Hematopoietic multipotent progenitor cell treated with erythropoietin and hydrocortisone succinate and interleukin-3 and kit ligand, for 8 days (in vitro differentiated cells): ENCODE measurements around the gene GDF10.

Source experiments
- DNase-seq: peaks from one replicate; pipeline ENCODE4 v3.0.0-alpha.2; 2015

Gene GDF10

DNA sequence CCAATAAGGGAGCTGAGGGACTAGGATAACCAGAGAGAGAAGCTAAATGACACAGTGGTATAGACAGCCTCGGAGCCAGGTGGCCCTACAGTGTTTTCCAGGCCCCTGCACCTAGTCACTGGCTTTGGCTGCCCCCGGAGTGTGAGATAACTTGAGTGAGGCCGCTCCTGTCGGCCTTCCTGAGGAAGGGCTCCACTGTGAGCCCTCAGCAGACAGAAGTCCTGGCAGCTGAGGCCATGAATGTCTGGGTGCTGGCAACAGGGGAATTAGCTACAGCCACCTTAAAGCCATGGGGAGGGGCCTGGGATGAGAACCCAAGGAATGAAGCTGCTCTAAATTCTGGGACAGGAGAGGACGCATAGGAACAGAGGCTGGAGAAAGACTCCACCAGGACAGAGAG lies 4.6 kb upstream of the GDF10 start:
- DNase-seq, result no peak

DNA sequence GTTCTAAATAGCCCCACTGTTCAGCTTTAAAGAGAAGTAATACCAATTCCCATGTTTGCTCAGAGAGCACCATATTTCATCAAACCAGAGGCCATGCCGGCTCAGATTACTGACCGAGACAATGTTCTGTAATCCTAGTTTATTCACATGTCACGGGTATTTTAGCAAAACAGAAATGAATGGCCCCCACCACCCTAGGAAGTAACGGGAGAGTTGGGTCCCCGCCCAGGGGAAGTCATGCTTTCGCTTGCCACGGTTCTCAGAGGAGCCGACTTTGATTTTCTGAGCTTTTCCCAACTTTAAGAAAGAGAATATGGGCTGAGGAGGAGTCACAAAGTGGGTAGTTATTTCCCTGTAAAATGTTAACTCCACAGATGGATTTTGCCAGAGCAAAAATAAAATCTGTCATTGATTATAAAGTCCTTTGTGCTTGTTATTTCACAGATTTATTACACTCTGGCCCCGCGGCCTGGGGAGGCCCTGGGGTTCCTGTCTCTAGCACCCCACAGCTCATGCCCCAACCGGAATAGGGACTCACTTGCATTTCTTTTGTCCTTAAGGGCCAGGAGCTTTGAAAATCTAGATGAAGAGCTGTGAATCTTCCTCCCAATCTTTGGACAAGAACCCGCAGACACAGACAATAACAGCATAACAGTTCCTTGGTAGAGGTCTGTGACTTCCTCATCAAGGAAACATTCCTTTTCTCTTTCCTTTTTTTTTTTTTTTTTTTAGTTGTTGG lies 3.7 kb upstream of the GDF10 start:
- DNase-seq, result no peak

DNA sequence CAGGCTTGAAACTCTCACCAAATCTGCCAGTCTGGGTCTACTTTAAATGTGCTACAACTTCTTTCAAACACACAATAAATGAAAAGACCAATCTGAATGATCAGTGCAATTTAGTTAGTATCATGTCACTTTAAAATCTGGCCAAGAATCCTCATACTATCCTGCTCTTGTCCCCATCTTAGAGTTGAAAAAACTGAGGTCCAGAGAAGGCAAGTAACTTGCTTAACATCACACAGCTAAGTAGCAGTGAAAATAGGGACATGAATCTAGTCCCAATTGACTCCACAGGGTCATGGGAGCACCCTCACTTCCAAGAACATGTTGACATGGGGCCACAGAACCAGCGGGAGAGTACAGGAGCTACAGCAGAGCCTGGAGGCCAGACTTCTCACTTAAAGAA lies 3.1 kb upstream of the GDF10 start:
- DNase-seq, result no peak

DNA sequence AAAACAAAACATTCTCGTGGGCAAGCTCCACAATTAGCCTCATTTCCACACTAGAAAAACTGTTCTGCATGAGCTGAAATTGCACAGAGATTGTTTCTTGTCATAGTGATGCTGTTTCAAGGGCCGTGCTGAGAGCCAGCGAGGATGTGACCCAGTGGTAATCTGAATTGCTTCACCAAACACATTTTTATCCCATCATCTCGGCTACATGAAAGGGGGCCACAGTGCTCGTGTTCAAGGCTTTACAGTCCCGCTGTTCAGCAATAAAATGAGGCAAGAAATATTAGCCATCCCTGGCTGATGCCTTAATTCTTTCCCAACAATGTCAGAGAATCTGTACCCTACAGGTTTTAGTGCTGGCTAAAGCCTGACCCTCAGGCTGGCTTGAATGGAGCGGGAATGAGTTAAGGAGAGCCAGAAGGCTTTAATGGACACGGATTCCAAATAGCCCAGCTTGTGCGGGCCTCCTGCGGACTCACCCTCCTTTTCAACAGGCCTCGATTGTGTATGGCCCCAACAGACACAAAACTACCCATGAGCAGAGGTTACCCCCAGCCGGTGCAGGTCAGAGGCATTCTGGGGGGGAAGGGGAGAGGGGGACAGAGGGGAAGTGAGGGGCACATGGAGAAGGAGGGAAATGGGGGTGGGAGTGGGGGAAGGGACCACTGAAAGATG lies 2.0 kb upstream of the GDF10 start:
- DNase-seq, result no peak

DNA sequence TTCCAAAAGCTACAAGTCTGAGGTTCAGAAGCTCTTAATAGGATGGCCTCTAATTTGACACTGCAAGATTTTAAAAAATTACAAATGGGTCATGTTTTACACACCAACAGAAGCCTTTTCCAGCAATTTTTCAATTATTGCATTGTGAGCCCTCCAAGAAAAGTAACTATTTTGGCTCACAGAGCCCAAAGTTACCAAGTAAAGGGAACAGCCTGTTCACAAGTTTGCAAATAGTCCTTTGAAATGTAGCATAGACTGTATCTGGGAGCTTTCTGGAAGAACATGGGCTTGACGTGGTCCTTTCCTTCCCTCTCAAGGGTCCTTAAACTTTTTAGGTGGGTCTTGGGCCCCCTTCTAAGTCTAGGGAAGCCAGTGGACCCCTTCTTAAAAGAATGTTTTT lies 1.3 kb upstream of the GDF10 start:
- no peak for DNase-seq

DNA sequence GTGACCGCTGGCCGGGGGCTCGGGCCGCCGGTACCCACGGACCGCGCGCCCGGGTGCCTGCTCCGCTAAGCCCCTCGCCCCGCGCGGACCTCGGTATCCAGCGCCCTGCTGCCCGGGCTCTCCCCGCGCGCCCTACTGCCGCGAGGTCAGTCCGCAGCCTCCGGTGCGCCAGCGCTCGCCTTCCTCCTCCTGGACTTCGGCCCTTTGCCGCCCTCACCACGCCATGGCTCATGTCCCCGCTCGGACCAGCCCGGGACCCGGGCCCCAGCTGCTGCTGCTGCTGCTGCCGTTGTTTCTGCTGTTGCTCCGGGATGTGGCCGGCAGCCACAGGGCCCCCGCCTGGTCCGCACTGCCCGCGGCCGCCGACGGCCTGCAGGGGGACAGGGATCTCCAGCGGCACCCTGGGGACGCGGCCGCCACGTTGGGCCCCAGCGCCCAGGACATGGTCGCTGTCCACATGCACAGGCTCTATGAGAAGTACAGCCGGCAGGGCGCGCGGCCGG lies 483 bp downstream of the GDF10 start:
- no peak for DNase-seq

DNA sequence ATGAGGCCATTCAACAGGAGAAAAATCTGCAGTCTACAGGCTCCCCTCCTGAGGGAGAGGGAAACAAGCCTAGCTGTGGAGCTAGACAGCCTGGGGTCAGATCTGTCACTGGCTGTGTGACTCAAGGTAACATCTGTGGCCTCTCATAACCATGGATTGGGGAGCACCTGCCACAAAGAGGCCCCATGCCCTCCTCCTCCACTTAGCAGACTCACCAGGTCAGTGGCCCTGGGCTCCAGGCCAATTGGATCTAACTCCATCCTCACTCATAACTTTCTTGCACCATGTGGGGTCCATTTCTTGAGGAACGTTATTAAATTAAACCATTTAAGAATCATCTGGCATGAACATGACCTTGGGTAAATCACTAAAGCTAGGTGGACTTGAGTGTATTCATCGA lies 1.8 kb downstream of the GDF10 start:
- no peak for DNase-seq

DNA sequence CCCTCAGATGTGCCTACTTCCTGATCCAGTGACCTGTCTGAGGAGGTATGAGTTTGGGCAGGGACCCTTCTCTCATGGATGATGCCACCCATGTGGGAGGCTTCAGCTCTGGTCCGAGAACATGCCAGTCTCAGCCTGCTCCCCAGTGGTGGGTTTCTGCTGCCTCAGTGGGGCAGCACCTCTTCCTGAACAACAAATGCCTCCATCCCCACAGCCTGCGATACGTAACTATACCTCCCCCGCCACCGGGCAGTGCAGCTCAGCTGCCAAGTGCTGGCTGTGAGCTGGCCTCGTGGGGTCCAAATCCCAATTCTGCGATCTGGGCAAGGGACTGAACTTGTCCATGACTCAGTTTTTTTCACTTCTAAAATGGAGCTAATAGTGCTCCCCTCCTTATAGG lies 3.1 kb downstream of the GDF10 start:
- no peak for DNase-seq

DNA sequence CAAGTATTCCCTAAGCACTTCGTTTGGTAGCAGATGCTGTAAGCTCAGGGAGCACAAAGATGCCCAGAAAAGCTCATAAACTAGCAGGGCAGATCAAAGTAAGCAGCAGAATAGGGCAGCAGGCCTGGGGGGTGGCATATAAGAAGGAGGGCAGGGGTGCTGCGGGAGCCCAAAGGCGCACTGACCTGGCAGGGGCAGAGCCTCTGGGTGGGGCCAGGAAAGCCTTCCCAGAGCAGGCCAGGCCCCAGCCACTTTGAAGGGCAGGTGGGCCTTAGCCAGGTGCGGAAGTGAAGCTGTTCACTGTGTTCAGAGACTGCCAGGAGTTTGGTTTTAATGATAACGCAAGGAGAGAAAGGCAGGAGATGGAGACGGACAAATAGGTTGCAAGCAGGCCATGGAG lies 3.9 kb downstream of the GDF10 start:
- DNase-seq, result no peak

DNA sequence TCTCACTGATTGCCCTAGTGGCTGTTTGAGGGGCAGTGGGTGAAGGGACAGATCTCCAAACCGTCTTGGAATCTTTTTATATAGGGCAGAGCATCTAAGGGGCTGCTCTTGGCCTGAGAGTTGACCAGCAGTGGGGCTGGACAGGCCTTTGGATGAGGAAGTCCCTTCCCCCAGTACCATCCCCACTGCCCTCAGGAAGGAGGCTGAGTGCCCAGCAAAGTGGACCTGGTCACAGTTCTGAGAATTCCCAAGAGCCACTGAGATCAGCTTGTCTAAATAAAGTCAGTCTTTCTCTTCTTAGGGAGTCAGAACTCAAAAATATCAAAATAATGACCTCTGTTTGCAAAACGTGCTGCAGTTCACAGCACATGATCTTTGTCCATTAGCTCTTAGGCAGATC lies 5.6 kb downstream of the GDF10 start:
- DNase-seq, result no peak

DNA sequence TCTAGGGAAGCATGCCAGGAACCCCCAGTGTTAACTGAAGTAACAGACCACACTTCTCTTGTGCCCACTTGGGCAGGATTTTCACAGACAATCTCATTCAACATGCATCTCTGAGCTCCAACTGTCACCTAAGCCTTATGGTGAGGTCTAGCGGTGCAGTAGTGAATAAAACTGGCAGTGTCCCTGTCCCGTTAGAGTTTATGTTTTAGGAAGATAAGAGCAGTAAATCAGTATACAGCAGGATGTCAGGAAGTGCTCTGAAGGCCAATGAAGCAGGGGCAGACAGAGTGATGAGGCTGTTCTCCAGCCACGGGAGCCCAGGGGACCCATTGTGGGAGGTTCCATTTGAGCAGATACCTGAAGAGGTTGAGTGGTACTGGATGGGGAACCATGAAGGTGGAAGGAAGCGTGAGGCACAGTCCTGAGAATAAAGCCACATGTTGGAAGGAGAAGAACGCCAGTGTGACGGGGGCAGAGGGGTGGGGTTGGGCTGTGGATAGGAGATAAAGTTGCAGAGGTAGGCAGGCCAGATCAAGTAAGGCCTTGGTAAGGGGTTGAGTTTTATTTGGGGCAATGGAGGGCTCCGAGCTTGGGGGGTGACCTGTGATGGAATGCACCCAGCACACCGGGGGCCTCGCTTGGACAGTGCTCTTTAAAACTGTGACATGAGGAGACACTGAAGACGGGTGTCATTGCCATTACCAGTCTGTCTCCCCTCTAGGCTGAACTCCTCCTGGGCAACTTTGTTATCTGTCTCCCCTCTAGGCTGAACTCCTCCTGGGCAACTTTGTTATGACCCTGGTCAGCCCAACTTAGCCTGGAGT lies 6.6 kb downstream of the GDF10 start:
- DNase-seq, result peak; percentile 91

DNA sequence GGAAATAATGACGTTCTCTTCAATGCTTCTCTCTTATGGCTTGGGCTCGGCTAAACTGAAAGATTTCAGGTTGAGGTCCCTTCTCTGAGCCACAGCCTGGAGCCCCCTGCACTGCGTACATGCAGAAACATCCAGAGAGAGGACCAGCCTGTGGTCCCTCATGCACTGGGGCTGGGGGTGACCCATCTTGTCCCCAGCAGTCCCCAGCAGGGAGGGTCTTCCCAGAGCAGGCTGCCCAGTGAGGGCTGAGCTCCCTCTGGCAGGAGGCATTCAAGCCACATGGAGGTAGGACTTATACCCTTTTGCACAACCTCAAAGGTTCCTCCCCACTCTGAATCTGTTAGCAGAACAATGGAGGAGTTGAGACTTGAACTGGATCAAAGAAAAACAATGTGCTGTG lies 7.4 kb downstream of the GDF10 start:
- no peak for DNase-seq

DNA sequence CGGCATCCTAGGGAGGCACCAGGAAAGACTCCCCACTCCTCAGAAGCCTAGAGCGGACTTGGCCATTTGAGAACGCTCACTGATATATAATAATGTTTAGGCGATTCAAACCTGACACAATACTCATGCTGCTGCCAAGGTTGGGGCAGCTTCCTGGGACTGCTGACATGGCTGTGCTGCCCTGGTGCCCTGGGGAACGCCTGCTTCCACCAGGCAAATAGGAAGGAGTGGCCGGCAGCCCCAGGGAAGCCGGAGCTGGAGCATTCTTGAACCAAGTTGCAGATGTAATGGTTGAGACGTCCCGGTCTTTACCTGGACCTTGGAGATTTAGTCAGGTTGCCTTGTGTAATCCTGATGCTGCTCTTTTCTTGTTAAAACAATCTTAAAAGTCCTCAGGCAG lies 8.8 kb downstream of the GDF10 start:
- no peak for DNase-seq

DNA sequence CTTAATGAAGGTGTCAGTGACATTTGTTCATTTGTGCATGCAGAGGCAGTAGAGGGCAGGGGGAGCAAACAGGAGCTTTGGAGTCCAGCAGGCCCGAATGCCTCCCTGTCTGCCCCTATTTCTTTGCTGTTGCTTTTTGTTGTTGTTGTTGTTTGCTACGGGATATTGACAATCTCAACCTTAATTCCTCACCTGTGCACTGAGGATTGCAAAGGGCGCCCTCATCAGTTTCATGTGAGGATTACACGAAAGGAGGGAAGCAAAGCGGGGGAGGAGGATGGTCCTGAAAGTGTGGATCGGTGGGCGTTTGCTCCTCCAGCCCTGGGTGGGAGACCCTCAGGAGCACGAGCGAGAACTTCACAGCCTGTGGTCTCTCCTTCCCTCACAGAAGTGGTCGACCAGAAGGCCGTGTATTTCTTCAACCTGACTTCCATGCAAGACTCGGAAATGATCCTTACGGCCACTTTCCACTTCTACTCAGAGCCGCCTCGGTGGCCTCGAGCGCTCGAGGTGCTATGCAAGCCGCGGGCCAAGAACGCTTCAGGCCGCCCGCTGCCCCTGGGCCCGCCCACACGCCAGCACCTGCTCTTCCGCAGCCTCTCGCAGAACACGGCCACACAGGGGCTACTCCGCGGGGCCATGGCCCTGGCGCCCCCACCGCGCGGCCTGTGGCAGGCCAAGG lies 9.6 kb downstream of the GDF10 start:
- no peak for DNase-seq

DNA sequence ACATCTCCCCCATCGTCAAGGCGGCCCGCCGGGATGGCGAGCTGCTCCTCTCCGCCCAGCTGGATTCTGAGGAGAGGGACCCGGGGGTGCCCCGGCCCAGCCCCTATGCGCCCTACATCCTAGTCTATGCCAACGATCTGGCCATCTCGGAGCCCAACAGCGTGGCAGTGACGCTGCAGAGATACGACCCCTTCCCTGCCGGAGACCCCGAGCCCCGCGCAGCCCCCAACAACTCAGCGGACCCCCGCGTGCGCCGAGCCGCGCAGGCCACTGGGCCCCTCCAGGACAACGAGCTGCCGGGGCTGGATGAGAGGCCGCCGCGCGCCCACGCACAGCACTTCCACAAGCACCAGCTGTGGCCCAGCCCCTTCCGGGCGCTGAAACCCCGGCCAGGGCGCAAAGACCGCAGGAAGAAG lies 10.1 kb downstream of the GDF10 start:
- DNase-seq, result no peak

DNA sequence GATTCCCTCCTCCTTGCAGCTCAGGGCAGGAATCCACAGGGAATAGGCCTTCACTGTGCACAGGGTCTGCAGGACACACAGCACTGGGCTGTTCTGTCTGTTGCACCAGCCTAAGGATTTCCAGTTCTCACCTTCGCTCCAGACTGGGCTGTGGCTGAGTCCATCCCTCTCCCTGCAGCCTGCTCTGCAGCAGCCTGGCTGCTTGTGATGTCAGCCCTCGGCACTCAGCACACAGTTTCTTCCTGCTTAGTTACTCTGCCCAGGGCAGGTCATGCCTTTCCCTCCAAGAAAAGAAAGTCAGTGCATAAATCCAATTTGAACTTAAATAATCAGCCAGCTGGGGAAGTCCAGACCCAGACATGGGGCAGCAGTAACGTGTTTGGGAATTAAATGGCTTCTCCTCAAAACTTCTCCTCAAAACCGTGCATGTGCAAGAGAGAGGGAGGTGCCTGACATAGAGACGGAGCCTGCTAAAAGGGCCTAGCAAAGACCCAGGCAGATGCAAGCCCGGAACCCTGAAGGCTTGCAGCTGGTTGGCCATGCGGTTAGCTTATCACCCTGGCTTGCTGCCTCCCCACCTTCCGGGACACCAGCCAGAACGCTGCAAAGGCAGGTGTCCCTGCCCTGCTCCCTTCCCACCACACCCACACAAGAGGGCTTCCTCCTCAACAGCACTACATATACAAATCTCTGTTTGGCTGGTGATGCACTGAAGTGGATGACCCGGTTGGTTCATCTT lies 11.4 kb downstream of the GDF10 start:
- peak; percentile 76 for DNase-seq

DNA sequence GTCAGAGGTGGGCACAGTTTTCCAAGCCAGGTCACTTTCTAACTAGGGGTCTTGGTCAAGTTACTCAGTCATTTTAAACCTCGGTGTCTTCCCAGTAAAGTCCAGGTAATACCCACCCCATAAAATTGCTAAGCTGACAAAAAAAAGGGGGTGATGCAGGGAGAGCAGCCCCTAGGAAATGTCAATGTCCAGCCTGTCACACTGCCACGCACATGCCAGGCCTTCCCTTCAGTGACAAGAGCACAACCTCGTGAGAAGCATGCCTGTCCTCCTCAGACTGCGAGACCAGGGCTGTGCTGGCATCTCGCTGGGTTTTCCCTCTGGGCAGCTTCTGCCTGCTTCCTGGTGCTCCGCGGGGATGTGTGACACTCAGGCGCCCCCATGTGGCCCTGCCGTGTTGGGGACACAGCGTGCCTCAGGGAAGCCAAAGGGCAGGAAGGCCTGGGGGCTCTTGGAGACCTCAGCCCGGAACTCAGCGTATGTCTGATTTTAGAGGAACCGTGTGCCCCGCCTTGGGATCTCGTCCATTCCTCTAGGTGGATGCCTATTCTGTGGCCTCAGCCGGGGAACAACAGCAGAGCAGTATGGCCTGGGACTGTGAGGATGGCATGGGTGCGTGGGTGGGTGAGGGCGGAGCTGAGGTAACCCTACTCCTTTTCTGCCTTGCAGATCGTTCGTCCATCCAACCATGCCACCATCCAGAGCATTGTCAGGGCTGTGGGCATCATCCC lies 12.1 kb downstream of the GDF10 start:
- peak; percentile 80 for DNase-seq

DNA sequence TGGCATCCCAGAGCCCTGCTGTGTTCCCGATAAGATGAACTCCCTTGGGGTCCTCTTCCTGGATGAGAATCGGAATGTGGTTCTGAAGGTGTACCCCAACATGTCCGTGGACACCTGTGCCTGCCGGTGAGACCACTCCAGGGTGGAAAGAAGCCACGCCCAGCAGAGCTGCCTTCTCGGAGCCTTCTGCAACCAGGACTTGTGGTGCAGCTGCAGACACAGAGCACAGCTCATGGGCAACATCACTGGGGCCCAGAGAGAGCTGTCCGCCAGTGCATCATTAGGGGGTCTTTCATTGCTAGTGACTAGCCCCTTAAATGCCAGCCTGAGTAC lies 12.6 kb downstream of the GDF10 start:
- no peak for DNase-seq

DNA sequence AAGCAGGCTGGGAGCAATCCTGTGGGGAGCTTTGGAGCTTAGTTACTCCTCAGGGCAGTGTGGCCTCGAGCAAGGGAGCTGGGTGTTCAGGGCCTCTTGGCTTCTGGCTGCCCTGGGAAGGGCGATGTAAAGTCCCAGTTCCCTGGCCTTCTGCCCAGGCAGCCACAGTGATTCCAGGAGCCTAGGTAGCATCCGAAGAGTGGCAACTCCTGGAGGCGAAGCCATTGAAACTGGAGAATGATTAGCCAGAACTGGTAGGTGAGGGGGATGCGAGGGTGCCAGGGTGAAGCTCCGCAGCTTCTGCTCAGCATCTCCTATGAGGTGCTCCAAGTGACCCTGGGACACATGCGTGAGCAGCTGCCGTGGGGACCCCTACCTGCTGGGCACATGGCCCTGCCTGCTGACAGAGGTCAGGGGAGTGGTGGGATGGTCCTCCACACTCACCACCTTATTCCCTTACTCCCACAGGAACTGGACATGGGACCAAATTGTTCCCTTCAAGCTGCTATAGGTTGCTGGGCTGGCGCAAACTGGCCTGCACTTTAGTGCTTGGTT lies 14.5 kb downstream of the GDF10 start:
- DNase-seq, result no peak

DNA sequence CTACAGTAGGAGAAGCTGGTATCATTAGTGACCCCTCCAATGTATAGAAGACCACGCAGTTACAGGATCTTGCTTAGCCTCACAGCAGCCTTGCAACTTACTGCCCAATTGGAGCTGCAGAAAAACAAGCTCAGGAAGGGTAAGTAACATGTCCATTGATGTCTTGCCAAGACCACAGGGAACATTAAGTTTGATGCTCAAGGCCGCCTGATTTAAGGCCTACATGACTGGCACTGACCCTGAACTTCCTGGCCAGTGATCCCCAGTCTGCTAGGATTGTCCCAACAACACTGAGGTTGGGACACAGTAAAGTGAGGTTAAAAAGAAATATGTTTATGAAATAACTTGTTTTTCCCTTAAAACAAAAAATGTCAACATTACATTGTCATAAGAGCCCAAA lies 15.4 kb downstream of the GDF10 start:
- DNase-seq, result no peak

DNA sequence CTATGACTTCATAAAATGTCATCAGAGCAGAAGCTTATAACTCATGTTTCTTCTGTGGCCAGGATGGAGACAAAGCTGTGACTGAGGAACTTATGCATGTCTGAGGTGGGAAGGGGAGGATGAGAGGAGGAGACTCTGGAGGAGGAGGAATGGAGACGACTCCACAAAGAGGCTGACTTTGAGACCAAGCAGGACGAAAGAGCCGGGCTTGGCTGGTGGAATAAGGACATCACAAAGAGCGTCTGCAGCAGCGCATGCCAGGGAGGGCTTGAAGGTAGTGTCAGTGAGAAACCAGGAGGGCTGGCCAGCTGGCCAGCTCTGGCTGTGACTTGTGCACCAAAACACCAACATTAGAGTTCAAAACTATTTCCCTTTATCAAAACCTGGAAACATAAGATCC lies 16.1 kb downstream of the GDF10 start:
- DNase-seq, result no peak

DNA sequence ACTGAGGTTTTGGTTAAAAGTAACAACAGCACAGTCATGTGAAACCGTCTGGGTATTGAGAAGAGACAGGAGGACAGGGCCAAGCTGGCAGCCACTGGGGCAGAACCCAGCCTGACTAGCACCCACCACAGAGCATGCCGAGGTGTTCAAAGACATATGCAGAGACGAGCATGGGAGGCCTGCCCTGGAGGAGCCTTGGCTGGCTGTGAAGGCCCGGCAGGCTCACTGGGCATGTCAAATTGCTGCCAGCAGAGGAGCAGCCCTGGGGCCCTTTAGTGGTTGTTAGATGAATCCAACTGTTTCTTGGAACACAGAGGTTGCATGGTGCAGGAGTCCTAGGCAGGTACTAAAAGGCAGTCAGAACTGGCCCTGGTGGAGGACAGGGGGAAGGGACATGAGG lies 17.3 kb downstream of the GDF10 start:
- DNase-seq, result no peak
